ENCODE results near the gene L3MBTL3.

The L3MBTL3 gene

DNA sequence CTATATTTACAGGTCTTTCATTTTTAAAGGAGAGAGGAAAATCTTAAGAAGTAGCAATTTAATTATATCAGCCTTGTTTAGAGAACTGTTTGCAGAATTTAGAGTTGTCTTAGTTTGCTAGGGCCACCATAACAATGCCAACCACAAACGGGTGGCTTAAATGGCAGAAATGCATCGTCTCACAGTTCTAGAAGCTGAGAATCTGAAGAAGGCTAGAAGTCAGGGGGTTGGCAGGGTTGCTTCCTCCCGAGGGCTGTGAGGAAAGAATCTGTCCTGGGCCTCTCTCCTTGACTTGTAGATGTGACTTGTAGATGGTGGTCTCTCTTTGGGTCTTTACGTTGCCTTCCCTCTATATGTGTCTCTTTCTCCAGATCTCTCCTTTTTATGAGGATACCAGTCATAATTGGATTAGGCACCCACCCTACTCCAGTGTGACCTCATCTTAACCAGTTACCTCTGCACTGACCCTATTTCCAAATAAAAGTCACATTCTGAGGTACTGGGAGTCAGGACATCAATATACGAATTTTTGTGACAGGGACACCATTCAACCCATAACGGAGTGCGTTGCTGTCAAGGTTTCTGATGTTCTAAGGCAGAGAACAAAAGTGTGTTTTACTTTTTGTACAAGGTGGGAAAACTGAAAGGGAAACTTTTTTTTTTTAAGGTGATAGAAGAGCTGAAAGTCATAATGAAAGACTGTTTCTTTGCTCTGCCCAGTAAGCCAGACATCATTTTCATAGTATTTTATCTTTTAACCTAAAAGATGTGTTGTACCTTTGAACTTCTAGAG lies 119.9 kb downstream of the L3MBTL3 start:
- TF ChIP-seq TAF1 (IDR thresholded peaks at IDR 0.05; ENCODE audit: borderline replicate concordance, insufficient read depth, low read length) (no peak), SIN3A (IDR thresholded peaks at IDR 0.05; ENCODE audit: borderline replicate concordance, insufficient read depth, low read length) (no peak), FOXP2 (optimal IDR thresholded peaks at IDR 0.05; ENCODE audit: borderline replicate concordance, extremely low read depth, extremely low read length, insufficient read depth) (no peak), POLR2AphosphoS5 (IDR thresholded peaks at IDR 0.05; ENCODE audit: low read depth, low read length) (no peak)
- TF ChIP-seq, protein P1, sequence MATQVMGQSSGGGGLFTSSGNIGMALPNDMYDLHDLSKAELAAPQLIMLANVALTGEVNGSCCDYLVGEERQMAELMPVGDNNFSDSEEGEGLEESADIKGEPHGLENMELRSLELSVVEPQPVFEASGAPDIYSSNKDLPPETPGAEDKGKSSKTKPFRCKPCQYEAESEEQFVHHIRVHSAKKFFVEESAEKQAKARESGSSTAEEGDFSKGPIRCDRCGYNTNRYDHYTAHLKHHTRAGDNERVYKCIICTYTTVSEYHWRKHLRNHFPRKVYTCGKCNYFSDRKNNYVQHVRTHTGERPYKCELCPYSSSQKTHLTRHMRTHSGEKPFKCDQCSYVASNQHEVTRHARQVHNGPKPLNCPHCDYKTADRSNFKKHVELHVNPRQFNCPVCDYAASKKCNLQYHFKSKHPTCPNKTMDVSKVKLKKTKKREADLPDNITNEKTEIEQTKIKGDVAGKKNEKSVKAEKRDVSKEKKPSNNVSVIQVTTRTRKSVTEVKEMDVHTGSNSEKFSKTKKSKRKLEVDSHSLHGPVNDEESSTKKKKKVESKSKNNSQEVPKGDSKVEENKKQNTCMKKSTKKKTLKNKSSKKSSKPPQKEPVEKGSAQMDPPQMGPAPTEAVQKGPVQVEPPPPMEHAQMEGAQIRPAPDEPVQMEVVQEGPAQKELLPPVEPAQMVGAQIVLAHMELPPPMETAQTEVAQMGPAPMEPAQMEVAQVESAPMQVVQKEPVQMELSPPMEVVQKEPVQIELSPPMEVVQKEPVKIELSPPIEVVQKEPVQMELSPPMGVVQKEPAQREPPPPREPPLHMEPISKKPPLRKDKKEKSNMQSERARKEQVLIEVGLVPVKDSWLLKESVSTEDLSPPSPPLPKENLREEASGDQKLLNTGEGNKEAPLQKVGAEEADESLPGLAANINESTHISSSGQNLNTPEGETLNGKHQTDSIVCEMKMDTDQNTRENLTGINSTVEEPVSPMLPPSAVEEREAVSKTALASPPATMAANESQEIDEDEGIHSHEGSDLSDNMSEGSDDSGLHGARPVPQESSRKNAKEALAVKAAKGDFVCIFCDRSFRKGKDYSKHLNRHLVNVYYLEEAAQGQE (IDR thresholded peaks at IDR 0.05; ENCODE audit: insufficient read depth in 1 of 2, low read depth in 2 of 2, low read length in 2 of 2), result no peak

DNA sequence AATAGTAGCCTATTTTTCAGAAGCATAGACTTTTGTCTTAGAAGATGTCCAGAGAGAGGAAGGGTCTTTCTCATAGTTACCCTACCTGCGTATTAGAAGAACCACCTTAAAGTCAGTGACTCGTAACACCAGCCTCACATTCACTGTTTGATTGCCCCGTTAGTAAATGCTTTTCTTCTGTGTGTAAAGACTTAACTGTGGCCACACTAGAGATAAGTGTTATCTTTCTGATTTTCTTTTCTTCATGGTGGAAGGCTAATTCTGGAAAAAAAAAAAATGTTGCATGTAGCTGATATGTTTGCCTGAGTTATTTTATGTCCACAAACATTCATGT lies 120.5 kb downstream of the L3MBTL3 start:
- TF ChIP-seq FOXP2 (optimal IDR thresholded peaks at IDR 0.05; ENCODE audit: borderline replicate concordance, extremely low read depth, extremely low read length, insufficient read depth) (no peak), POLR2AphosphoS5 (IDR thresholded peaks at IDR 0.05; ENCODE audit: low read depth, low read length) (no peak), TAF1 (IDR thresholded peaks at IDR 0.05; ENCODE audit: borderline replicate concordance, insufficient read depth, low read length) (no peak), SIN3A (IDR thresholded peaks at IDR 0.05; ENCODE audit: borderline replicate concordance, insufficient read depth, low read length) (no peak)
- TF ChIP-seq, protein P1 (IDR thresholded peaks at IDR 0.05; ENCODE audit: insufficient read depth in 1 of 2, low read depth in 2 of 2, low read length in 2 of 2), result no peak

DNA sequence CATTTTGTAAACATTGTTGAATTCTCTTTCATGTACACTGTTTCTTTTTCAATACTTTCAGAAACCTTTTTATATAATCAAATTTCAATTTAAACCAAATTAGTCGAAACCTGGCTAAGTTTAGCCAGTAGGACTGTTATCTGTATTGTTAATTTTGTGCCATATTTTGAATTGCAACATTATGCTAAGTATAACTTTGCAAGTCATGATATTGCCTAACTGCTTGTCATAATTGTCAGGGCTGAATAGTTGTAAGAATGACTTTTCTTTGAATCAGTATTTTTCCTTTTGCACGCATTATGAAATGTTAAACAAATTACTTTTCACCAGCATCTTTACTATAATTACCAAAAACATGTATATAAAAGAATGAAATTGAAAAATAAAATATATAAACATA lies 121.7 kb downstream of the L3MBTL3 start:
- TF ChIP-seq TAF1 (IDR thresholded peaks at IDR 0.05; ENCODE audit: borderline replicate concordance, insufficient read depth, low read length) (no peak), SIN3A (IDR thresholded peaks at IDR 0.05; ENCODE audit: borderline replicate concordance, insufficient read depth, low read length) (no peak), POLR2AphosphoS5 (IDR thresholded peaks at IDR 0.05; ENCODE audit: low read depth, low read length) (no peak), FOXP2 (optimal IDR thresholded peaks at IDR 0.05; ENCODE audit: borderline replicate concordance, extremely low read depth, extremely low read length, insufficient read depth) (no peak)
- TF ChIP-seq, protein P1 (IDR thresholded peaks at IDR 0.05; ENCODE audit: insufficient read depth in 1 of 2, low read depth in 2 of 2, low read length in 2 of 2), result no peak

DNA sequence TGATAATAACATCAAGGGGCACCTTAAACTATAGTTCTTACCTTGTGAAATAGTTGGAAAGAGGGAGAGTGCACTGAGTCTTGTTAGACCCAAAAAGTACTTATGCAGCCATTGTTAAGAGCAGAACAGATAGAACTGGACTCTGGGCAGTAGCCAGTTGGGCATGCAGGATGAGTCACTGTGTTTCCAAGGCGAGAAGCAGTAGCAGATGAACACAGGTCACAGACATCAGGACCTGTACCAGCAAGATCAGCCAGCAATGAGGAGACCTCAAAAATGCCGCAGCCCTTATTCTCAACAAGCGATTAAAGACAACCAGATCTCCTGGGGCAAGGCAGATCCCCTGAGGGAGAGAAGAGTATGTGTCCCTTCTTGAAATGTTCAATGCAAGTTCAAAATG lies 125.3 kb downstream of the L3MBTL3 start:
- TF ChIP-seq FOXP2 (optimal IDR thresholded peaks at IDR 0.05; ENCODE audit: borderline replicate concordance, extremely low read depth, extremely low read length, insufficient read depth) (no peak), TAF1 (IDR thresholded peaks at IDR 0.05; ENCODE audit: borderline replicate concordance, insufficient read depth, low read length) (no peak), SIN3A (IDR thresholded peaks at IDR 0.05; ENCODE audit: borderline replicate concordance, insufficient read depth, low read length) (no peak), POLR2AphosphoS5 (IDR thresholded peaks at IDR 0.05; ENCODE audit: low read depth, low read length) (no peak)
- TF ChIP-seq, protein P1 (IDR thresholded peaks at IDR 0.05; ENCODE audit: insufficient read depth in 1 of 2, low read depth in 2 of 2, low read length in 2 of 2), result no peak
